Stromal cell of bone marrow (primary cell): Measurements from ENCODE around the gene NCOA1.

Experiments
- DNase-seq: peaks from one replicate; pipeline ENCODE4 v3.0.0-alpha.2; 2012; ENCODE audit warnings: low read depth

Gene NCOA1

DNA sequence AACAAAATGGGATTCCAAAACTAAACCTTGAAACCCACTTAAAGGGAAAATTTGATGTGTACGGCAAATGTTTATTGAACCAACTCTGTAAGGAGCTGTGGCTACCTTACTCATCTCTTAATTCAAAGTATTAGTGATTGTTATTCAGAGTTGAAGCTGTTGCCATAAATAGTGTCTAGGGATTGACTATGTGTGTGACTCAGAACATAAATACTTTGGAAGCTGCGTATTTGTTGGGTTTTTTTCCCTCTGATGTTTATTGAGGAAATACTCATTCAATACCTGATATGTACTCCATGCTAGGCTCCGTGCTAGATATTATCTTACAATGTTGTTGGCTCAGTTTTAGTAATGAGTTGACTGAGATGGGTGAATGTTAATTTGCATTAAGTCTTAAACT lies 211.7 kb downstream of the NCOA1 start:
- DNase-seq, result peak; percentile 59

DNA sequence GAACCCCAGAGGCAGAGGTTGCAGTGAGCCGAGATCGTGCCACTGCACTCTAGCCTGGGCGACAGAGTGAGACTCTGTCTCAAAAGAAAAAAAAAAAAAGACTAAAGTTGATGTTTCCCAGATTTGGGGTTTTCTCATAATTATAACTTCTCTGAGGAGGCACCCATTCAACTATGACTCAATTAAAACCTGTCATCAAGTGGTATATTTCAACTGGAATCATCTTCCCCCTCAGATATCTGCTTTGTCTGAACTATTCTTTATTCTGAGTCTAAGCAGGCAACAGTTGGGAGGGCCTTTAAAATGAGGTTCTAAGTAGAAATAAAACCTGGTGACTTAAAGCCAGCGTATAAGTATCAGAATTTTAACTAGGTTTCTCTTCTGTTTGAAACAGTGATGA lies 213.6 kb downstream of the NCOA1 start:
- DNase-seq, result no peak

DNA sequence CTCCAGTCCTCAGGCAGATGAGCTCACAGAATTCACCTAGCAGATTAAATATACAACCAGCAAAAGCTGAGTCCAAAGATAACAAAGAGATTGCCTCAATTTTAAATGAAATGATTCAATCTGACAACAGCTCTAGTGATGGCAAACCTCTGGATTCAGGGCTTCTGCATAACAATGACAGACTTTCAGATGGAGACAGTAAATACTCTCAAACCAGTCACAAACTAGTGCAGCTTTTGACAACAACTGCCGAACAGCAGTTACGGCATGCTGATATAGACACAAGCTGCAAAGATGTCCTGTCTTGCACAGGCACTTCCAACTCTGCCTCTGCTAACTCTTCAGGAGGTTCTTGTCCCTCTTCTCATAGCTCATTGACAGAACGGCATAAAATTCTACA lies 216.1 kb downstream of the NCOA1 start:
- DNase-seq, result no peak

DNA sequence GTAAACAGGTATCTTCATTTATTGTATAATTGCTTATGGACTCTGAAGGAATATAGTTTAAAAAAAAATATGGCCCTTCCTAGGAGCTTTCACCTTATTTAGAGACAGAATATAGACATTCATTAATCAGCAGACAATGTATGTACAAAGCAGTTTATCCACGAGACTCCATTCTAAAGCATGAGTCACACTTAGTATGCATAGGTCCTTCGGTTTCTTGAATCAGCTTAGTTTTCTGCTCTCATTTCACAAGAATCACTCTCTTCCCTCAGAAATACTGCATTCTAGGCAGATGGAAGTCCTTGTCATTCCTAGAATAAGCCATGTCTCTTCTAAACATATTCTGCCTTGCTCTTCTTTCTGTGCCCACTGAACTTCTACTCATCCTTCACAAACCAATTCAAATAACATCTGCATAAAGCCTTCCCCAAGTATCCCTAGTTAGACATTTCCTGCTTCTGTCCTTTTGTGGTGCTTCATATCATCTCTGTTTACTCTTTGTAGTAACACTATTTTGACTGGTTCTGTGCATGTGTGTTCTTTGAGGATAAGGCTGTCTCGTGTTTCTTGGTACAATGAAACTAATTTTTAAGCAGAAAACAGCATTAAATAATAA lies 217.6 kb downstream of the NCOA1 start:
- no peak for DNase-seq

DNA sequence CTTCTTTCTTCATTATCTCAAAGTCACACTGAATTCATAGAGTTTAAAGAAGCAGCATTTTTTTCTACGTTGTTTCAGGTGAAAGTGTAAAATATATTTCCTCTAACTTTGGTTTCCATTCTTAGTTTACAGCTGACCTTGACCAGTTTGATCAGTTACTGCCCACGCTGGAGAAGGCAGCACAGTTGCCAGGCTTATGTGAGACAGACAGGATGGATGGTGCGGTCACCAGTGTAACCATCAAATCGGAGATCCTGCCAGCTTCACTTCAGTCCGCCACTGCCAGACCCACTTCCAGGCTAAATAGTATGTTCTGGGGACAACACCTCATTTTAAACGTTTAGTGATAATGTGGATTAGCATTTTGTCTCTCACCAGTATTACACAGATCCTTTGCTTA lies 219.8 kb downstream of the NCOA1 start:
- DNase-seq, result no peak

- DNase-seq, result no peak
These were observed 220.8 kb downstream of the NCOA1 start for GRCh38 chr2:24711865-24712264.

DNA sequence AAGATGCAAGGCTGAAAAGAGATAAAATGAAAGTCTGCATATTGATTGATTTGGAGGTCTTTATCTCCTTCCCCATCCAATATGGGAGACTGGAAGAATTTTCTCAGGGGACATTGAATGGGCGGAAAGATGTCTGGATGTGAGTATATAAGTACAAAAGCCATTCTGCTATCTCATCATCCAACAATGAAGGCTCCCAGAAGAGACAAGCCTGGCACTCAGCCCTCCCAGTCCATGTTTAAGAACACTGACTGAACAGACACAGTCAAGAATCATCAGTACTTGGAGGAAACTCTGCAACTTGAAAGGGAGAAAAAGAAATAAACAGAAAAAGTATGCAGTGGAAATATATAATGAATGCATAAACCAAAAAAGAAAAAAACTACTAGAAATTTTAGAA lies 221.2 kb downstream of the NCOA1 start:
- DNase-seq, result no peak

GRCh38 chr2:24717263-24717951 lies 226.4 kb downstream of the NCOA1 start:
- no peak for DNase-seq

GRCh38 chr2:24720310-24720709 lies 229.3 kb downstream of the NCOA1 start:
- no peak for DNase-seq

- peak; percentile 85 for DNase-seq
These were observed 230.4 kb downstream of the NCOA1 start for GRCh38 chr2:24721470-24721869.

GRCh38 chr2:24722141-24722790 lies 231.2 kb downstream of the NCOA1 start:
- DNase-seq, result no peak

GRCh38 chr2:24723191-24723590 lies 232.1 kb downstream of the NCOA1 start:
- no peak for DNase-seq

GRCh38 chr2:24723665-24724064 lies 232.6 kb downstream of the NCOA1 start:
- DNase-seq, result no peak

DNA sequence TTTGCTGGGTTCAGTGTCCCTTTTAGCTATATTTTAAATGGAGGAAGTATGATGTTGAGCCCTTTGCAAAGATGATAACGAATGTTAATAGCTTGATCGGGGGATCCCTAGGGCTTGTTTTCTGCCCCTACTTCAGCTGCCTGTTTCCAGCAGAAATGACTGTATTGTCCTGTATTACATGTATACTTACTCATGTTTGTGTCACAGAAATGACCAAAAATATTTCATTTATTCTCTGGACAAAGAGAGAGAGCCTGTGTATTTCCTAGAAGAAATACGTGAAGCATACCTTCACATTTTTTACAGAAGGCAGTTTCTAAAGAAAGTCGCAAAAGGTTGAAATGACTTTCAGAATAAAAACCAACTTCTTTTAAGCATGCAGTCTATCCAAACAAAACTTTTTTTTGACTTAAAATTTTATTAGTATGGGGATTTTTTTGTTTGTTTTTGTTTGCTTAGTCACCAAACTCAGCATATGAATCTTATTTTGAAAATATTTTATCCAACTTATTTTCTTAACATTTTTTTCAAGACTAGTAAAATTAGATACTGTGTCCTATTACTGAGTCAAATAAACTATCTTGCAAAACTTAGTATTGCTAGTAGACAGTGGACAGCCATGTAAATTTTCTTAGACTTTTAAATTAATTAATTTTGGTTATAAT lies 233.2 kb downstream of the NCOA1 start:
- DNase-seq, result no peak

DNA sequence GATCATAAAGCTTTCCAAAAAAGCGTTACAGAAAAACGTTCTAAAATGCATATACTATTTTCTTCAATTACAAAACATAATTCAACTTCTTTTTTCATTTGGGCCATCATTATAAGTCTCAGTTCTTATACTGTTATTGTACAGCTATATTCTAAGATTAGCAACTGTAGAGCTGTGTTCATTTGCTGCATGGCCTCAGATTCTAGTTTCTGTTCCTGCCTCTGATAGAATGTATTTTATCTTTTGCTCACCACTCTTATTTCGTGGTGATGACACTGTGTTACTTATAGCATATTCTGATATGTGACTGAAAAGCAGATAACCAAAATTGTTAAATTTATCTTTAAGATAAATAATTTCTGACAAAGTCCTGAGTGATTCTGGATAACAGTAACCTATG lies 234.9 kb downstream of the NCOA1 start:
- DNase-seq, result no peak

GRCh38 chr2:24730481-24730880 lies 239.4 kb downstream of the NCOA1 start:
- no peak for DNase-seq

DNA sequence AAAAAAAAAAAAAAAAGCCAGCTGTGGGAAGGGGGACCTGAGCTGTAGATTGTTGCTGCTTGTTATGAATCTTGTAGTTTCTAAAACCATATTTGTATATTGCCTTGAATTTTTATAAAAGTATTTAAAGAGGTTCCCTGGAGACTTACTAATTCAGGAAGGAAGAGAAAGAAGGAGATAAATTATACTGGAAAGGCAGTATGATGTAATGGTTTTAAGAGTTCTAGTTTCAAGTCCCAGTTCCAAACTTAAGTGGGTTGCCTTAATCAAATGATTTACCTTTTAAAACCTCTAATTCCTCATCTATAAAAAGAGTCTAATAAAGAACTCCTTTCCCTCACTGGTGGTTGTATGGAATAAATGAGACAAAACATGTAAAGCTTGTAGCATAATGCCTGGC lies 240.0 kb downstream of the NCOA1 start:
- no peak for DNase-seq

GRCh38 chr2:24731923-24732322 lies 240.9 kb downstream of the NCOA1 start:
- no peak for DNase-seq

- no peak for DNase-seq
These were observed 243.7 kb downstream of the NCOA1 start for GRCh38 chr2:24734741-24735140.

- no peak for DNase-seq
These were observed 248.4 kb downstream of the NCOA1 start for GRCh38 chr2:24739354-24740025.

DNA sequence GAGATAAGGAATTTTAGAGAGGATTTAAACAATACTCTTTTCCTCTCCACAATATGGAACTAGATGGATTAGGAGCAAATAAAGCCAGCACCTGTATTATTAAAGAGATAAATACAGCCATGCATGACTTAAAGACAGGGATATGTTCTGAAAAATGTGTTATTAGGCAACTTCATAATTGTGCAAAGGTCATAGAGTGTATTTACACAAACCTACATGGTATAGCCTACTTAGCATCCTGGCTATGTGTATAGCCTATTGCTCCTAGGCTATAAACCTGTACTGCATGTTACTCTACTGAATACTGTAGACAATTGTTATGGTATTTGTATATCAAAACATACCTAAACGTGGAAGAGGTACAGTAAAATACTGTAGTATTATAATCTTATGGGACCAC lies 249.1 kb downstream of the NCOA1 start:
- DNase-seq, result no peak

DNA sequence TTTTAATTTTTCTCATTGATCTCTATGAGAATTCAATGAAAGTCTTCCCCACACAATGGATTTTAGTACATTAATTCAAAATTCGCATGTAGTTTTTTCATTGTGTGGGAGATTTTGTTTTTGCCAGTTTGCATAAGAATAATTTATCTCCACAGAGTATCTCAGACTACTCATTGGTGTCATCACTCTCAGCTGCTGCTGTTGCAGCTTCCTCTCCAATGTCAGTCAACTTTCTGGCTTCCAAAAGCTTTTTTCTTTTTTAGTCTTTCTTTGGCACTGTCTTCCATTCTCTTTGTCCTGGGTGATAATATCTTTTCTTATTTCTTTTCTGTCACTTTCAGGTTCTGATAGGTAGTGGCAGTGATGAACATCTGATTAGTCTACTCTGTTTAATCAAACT lies 251.7 kb downstream of the NCOA1 start:
- DNase-seq, result no peak

GRCh38 chr2:24743924-24744323 lies 252.9 kb downstream of the NCOA1 start:
- DNase-seq, result no peak
